ENCODE data around the gene TMEM11. TPM values are rescaled to one million over a fixed set of nuclear protein-coding genes. Genes with fewer than 3 reads are reported as not detected.

Gene TMEM11
- total RNA-seq, 1 experiment from 2014 or later, result 47.6 TPM

DNA sequence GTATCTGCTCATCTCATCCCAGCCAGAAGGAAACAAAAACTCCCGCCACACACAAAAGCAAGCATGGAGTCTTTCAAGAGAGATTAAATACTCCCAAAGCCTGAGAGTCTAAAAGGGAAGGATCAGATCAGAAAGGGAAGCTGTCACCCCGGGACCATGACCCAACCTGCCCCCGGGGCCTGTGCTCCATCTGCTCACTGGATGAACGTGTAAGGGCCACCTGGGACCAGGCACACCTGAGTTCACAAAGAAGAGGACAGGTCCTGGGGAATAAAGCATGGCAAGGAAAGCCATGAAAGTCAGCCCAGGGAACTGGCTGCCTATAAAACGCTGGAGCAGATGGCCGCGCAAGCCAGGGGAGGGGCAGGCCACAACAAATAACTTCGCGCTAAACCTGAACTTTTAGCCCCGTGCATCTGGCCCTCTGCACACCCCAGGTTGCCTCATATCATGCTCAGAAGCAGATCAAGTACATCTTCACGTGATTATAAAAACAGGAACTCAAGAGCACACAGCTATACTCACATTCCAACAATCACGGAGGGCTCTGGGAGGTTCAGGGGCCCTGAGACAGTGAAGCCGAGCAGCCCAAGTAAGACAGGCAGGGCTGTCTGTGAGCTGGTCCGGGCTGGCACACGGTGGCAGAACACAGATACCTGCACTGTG lies 3.4 kb downstream of the TMEM11 start:
- CTCF ChIA-PET, result no interaction called here
- intact Hi-C loops (cut with micrococcal nuclease; ENCODE audit: unreplicated experiment), result loop anchor here (5.0 to 10.0 kb wide), 2 partner anchors 168 to 304 kb away; partner anchors contain the start of gene USP22

DNA sequence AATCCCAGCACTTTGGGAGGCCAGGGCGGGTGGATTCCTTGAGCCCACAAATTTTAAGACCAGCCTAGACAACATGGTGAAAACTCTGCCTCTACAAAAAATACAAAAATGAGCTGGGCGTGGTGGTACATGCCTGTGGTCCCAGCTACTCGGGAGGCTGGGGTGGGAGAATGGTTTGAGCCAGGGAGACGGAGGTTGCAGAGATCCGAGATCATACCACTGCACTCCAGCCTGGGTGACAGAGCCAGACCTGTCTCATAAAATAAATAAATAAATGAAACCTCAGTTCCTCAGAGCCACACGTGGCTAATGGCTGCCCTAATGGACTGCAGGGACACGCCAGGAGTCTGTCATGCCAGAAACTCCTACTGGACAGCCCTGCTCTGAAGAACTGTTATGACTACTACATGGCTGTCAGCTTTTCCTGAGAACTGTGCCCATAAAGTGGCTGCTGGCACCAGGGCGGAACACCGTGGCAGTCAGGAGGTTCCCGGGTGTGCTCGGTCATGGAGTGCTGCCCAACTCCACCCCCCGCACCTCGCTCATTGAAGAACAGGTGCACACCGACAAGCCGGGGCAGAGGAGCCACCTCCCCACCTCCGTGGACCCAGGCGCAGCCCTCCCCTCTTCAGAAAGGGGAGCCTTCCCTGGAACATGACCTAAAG lies 4.3 kb downstream of the TMEM11 start:
- no peak for TF ChIP-seq EZH2 (IDR thresholded peaks at IDR 0.05; ENCODE audit: borderline replicate concordance, low read depth, low read length, poor library complexity, severe bottlenecking)
- TF ChIP-seq, protein P1, sequence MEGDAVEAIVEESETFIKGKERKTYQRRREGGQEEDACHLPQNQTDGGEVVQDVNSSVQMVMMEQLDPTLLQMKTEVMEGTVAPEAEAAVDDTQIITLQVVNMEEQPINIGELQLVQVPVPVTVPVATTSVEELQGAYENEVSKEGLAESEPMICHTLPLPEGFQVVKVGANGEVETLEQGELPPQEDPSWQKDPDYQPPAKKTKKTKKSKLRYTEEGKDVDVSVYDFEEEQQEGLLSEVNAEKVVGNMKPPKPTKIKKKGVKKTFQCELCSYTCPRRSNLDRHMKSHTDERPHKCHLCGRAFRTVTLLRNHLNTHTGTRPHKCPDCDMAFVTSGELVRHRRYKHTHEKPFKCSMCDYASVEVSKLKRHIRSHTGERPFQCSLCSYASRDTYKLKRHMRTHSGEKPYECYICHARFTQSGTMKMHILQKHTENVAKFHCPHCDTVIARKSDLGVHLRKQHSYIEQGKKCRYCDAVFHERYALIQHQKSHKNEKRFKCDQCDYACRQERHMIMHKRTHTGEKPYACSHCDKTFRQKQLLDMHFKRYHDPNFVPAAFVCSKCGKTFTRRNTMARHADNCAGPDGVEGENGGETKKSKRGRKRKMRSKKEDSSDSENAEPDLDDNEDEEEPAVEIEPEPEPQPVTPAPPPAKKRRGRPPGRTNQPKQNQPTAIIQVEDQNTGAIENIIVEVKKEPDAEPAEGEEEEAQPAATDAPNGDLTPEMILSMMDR (conservative IDR thresholded peaks at IDR 0.05; ENCODE audit: low read depth, low read length), result no peak
- Histone ChIP-seq H3K36me3 (ENCODE audit: insufficient read depth, low read length, poor library complexity, severe bottlenecking) (peaks cover 29% of the 10 kb centered on the region), H3K4me3 (ENCODE audit: low read depth, low read length, poor library complexity, severe bottlenecking) (no peak overlapping the region), H3K4me1 (ENCODE audit: insufficient read depth, low read length, poor library complexity, severe bottlenecking) (no peaks in the 10 kb centered on the region), H3K27me3 (replicated peaks; ENCODE audit: insufficient read depth, low read depth, low read length, poor library complexity) (no peaks in the 10 kb centered on the region), H3K9me3 (ENCODE audit: low read depth, low read length, poor library complexity, severe bottlenecking) (no peaks in the 10 kb centered on the region), H3K27ac (ENCODE audit: low read depth, low read length, poor library complexity, severe bottlenecking) (no peak overlapping the region)
- BruUV-seq (replicated peaks), result no TSS peak
- no peak for DNase-seq (ENCODE audit: low spot score)
- intact Hi-C loops (cut with micrococcal nuclease; ENCODE audit: unreplicated experiment), result loop anchor here (5.0 to 10.0 kb wide), 2 partner anchors 167 to 305 kb away; partner anchors contain the start of gene USP22
- ChIA-PET CTCF (no interaction called here), POLR2A (ENCODE audit: low non-redundant PET) (no interaction called here)

More for the DNA sequence above, 3.4 kb downstream of the TMEM11 start:
- POLR2A ChIA-PET (ENCODE audit: low non-redundant PET), result no interaction called here
- Histone ChIP-seq H3K9me3 (ENCODE audit: low read depth, low read length, poor library complexity, severe bottlenecking) (no peaks in the 10 kb centered on the region), H3K27ac (ENCODE audit: low read depth, low read length, poor library complexity, severe bottlenecking) (no peak overlapping the region), H3K4me1 (ENCODE audit: insufficient read depth, low read length, poor library complexity, severe bottlenecking) (no peaks in the 10 kb centered on the region), H3K36me3 (ENCODE audit: insufficient read depth, low read length, poor library complexity, severe bottlenecking) (peaks cover 29% of the 10 kb centered on the region), H3K4me3 (ENCODE audit: low read depth, low read length, poor library complexity, severe bottlenecking) (no peak overlapping the region), H3K27me3 (replicated peaks; ENCODE audit: insufficient read depth, low read depth, low read length, poor library complexity) (no peaks in the 10 kb centered on the region)
- no peak for DNase-seq (ENCODE audit: low spot score)
- no TSS peak for BruUV-seq (replicated peaks)
- TF ChIP-seq EZH2 (IDR thresholded peaks at IDR 0.05; ENCODE audit: borderline replicate concordance, low read depth, low read length, poor library complexity, severe bottlenecking), result no peak
- TF ChIP-seq, protein P1 (conservative IDR thresholded peaks at IDR 0.05; ENCODE audit: low read depth, low read length), result no peak

DNA sequence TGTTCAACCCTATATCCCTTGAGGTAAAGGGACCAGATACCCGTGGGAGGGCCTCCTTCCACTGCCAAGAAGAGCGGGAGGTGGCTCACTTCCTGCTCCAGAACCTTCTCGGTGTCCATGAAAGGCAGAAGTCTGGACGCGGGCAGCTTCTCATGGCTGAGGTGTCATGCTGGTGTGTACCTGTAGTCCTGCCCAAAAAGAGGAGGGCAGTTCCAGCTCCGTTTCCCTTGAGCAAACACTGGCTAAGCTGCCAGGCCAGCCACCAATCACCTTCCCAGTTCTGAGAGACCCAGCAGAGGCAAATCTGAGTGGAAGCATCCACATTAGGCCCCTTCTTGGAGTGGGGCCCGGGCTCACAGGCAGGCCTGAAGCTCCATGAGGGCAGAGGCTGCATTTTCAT lies 5.6 kb downstream of the TMEM11 start:
- BruUV-seq (replicated peaks), result no TSS peak
- no peaks in the 10 kb centered on the region for H3K4me1 ChIP-seq (ENCODE audit: insufficient read depth, low read length, poor library complexity, severe bottlenecking)
- H3K36me3 ChIP-seq (ENCODE audit: insufficient read depth, low read length, poor library complexity, severe bottlenecking), result peaks cover 29% of the 10 kb centered on the region
- no peaks in the 10 kb centered on the region for H3K9me3 ChIP-seq (ENCODE audit: low read depth, low read length, poor library complexity, severe bottlenecking)
- DNase-seq (ENCODE audit: low spot score), result no peak
- TF ChIP-seq EZH2 (IDR thresholded peaks at IDR 0.05; ENCODE audit: borderline replicate concordance, low read depth, low read length, poor library complexity, severe bottlenecking), result no peak
- TF ChIP-seq, protein P1 (conservative IDR thresholded peaks at IDR 0.05; ENCODE audit: low read depth, low read length), result no peak
- CTCF ChIA-PET, result no interaction called here
- intact Hi-C loops (cut with micrococcal nuclease; ENCODE audit: unreplicated experiment), result no loop called here
- no peaks in the 10 kb centered on the region for H3K27me3 ChIP-seq (replicated peaks; ENCODE audit: insufficient read depth, low read depth, low read length, poor library complexity)
- POLR2A ChIA-PET (ENCODE audit: low non-redundant PET), result no interaction called here
- no peak overlapping the region for H3K27ac ChIP-seq (ENCODE audit: low read depth, low read length, poor library complexity, severe bottlenecking)
- no peak overlapping the region for H3K4me3 ChIP-seq (ENCODE audit: low read depth, low read length, poor library complexity, severe bottlenecking)
